T-helper 1 cell (primary cell): Measurements from ENCODE around the gene SNN.

Experiments used
- DNase-seq, 5 donors: peaks; one replicate each; pipeline ENCODE4 v3.0.0-alpha.2; 2012 to 2020
- total RNA-seq, 4 donors: gene quantifications; one replicate each; lab custom pipeline; 2026; lab: John Stamatoyannopoulos, UW

The SNN gene
- total RNA-seq = 26.5 to 72.2 (median 45.0) reads per million in 4 donors

GRCh38 chr16:11667824-11668622, at the start of gene SNN:
SNN (plus strand) TSS chr16:11668455; CDS start chr16:11676060, 7,605 bp downstream.
- peak; percentile 79 to 87 (median 80) for DNase-seq

- peak in 1 of 5 donors; percentile 83 for DNase-seq
These were observed 48.9 kb upstream of the SNN start for GRCh38 chr16:11619327-11619851.

- DNase-seq = no peak
These were observed 47.8 kb upstream of the SNN start for GRCh38 chr16:11620243-11621003.

GRCh38 chr16:11621539-11621919, 46.7 kb upstream of the SNN start:
- DNase-seq = peak in 1 of 5 donors; percentile 18

GRCh38 chr16:11621920-11622651, 46.2 kb upstream of the SNN start:
- DNase-seq = peak in 3 of 5 donors; percentile 9 to 77 (median 24)

GRCh38 chr16:11624205-11624604, 44.0 kb upstream of the SNN start:
- no peak for DNase-seq

GRCh38 chr16:11624636-11625607, 43.3 kb upstream of the SNN start:
- peak in 1 of 5 donors; percentile 35 for DNase-seq

GRCh38 chr16:11625769-11626168, 42.5 kb upstream of the SNN start:
- no peak for DNase-seq

GRCh38 chr16:11626657-11627291, 41.5 kb upstream of the SNN start:
- no peak for DNase-seq

GRCh38 chr16:11627292-11627663, 41.0 kb upstream of the SNN start:
- no peak for DNase-seq

- DNase-seq = no peak
These were observed 40.3 kb upstream of the SNN start for GRCh38 chr16:11627822-11628457.

GRCh38 chr16:11629071-11630030, 38.9 kb upstream of the SNN start:
- no peak for DNase-seq

GRCh38 chr16:11630046-11630767, 38.0 kb upstream of the SNN start:
- no peak for DNase-seq

GRCh38 chr16:11630768-11631056, 37.5 kb upstream of the SNN start:
- no peak for DNase-seq

- DNase-seq = no peak
These were observed 37.0 kb upstream of the SNN start for GRCh38 chr16:11631214-11631613.

GRCh38 chr16:11632455-11632939, 35.8 kb upstream of the SNN start:
- DNase-seq = no peak

- DNase-seq = no peak
These were observed 35.1 kb upstream of the SNN start for GRCh38 chr16:11633113-11633512.

GRCh38 chr16:11634312-11634711, 33.9 kb upstream of the SNN start:
- DNase-seq = no peak
